GM12878 (cell line): ENCODE measurements around the gene SUGCT. TPM values are rescaled to one million over a fixed set of nuclear protein-coding genes. Genes with fewer than 3 reads are reported as not detected.

Experiments
- ATAC-seq: fragments of 200-7000 bp; cut with Tn5 transposase; 3 replicates; pipeline ENCODE4 v1.9.1; 2020; ENCODE audit warnings: mild to moderate bottlenecking, moderate library complexity
- BruUV-seq: library from RNA; stranded (reverse); fragments of 400-500 nt; replicated peaks from 2 replicates; lab custom pipeline; 2021; lab: Mats Ljungman, UMichigan
- CTCF ChIA-PET: fragments of 300-600 bp; sonication (Branson Sonifier 250); formaldehyde crosslinking; extraction: SDS; loops from one replicate; lab custom pipeline; 2021; ENCODE audit warnings: inconsistent platforms; lab: Yijun Ruan, JAX
- POLR2A ChIA-PET: fragments of 350-600 bp; formaldehyde crosslinking; extraction: SDS; loops from one replicate; lab custom pipeline; 2021; ENCODE audit warnings: inconsistent platforms; lab: Charles Lee
- RAD21 ChIA-PET: fragments of 300-600 bp; sonication (Branson Sonifier 250); formaldehyde crosslinking; loops from one replicate; lab custom pipeline; 2023; ENCODE audit warnings: antibody characterized with exemption; ENCODE audit not compliant: unreplicated experiment; lab: Charles Lee
- SMC1A ChIA-PET: fragments of 300-600 bp; sonication (Branson Sonifier 250); formaldehyde crosslinking; loops from one replicate; lab custom pipeline; 2023; ENCODE audit not compliant: unreplicated experiment, uncharacterized antibody; lab: Charles Lee
- DNase-seq: peaks from one replicate; pipeline ENCODE4 v3.0.0-alpha.2; 2011; ENCODE audit warnings: low read depth, low spot score
- FAIRE-seq: peaks from 3 replicates; lab custom pipeline; 2011; peaks lifted over from hg19 to GRCh38; lab: Jason Lieb, UNC
- H2AFZ ChIP-seq: 2 replicates; pipeline ENCODE4 v1.6.0; 2011; ENCODE audit warnings: low read depth, low read length, control low read depth; ENCODE audit not compliant: control insufficient read depth
- H3K27ac ChIP-seq: 2 replicates; pipeline ENCODE4 v1.5.1; 2011; ENCODE audit warnings: control low read depth; ENCODE audit not compliant: control insufficient read depth, insufficient read depth
- H3K27me3 ChIP-seq, 2 experiments: replicated peaks in 1 of 2; 2 replicates each; pipeline versions ENCODE4 v1.6.0 to v1.6.1; 2011; ENCODE audit warnings: low read length in 1 of 2; ENCODE audit not compliant: control insufficient read depth in 2 of 2, insufficient read depth in 2 of 2
- H3K36me3 ChIP-seq, 2 experiments: 2 replicates each; pipeline ENCODE4 v1.5.1; 2011; ENCODE audit warnings: low read length in 1 of 2; ENCODE audit not compliant: control insufficient read depth in 2 of 2, insufficient read depth in 2 of 2
- H3K4me1 ChIP-seq: 2 replicates; pipeline ENCODE4 v1.6.1; 2011; ENCODE audit warnings: mild to moderate bottlenecking, low read length, moderate library complexity, mixed read lengths; ENCODE audit not compliant: control insufficient read depth, insufficient read depth
- H3K4me2 ChIP-seq: 2 replicates; pipeline ENCODE4 v1.6.0; 2011; ENCODE audit warnings: control low read depth; ENCODE audit not compliant: control insufficient read depth, insufficient read depth
- H3K4me3 ChIP-seq: fragments of 200-600 bp; sonication (generic); 2 replicates; pipeline ENCODE4 v1.5.1; 2016
- H3K79me2 ChIP-seq: 2 replicates; pipeline ENCODE4 v1.6.0; 2011; ENCODE audit warnings: low read length; ENCODE audit not compliant: control insufficient read depth, insufficient read depth
- H3K9ac ChIP-seq: 2 replicates; pipeline ENCODE4 v1.8.0; 2011; ENCODE audit warnings: low read length, control low read depth, mixed read lengths; ENCODE audit not compliant: control insufficient read depth, insufficient read depth
- H3K9me3 ChIP-seq: replicated peaks from 3 replicates; pipeline ENCODE4 v1.5.1; 2011; ENCODE audit warnings: mild to moderate bottlenecking, low read length; ENCODE audit not compliant: control insufficient read depth, insufficient read depth
- H4K20me1 ChIP-seq: 2 replicates; pipeline ENCODE4 v1.6.0; 2011; ENCODE audit not compliant: control insufficient read depth, insufficient read depth
- EED ChIP-seq: sonication (generic); IDR thresholded peaks from 2 replicates; pipeline ENCODE4 v1.6.1; 2016; ENCODE audit warnings: antibody characterized with exemption, low read depth
- FOXM1 ChIP-seq: IDR thresholded peaks from 2 replicates; pipeline ENCODE4 v1.6.1; 2012; ENCODE audit warnings: low read depth, mild to moderate bottlenecking, inconsistent platforms, low read length, moderate library complexity
- RAD21 ChIP-seq: IDR thresholded peaks from 2 replicates; pipeline ENCODE4 v1.6.1; 2011; ENCODE audit warnings: mild to moderate bottlenecking, low read depth, low read length, moderate library complexity; ENCODE audit not compliant: insufficient read depth
- SMC3 ChIP-seq: IDR thresholded peaks from 2 replicates; pipeline ENCODE4 v1.6.1; 2011; ENCODE audit warnings: low read length, improper control_type of control experiment, borderline replicate concordance
- WGBS: methylation state at CpG from one replicate; pipeline ENCODE4 v1.1.6; 2016; ENCODE audit warnings: low lambda C conversion rate; ENCODE audit not compliant: insufficient replicate concordance, insufficient coverage; ENCODE audit errors: missing lambda C conversion rate; 5-methylcytosine and 5-hydroxymethylcytosine counted together
- in situ Hi-C: fragments of 300-500 bp; cut with MboI; formaldehyde crosslinking; loops from 9 replicates; pipeline ENCODE4 v1.14.3; 2018; ENCODE audit warnings: mixed read lengths
- intact Hi-C: fragments of 100-400 bp; cut with micrococcal nuclease; formaldehyde crosslinking; loops from one replicate; pipeline ENCODE4 v1.14.2; 2022; ENCODE audit not compliant: unreplicated experiment
- polyA plus RNA-seq, 11 experiments: library from polyadenylated mRNA; depleted of rRNA in 4 of 11; unstranded in 6 of 11; stranded (reverse) in 5 of 11; fragments of >200 nt; fragmentation: Nextera tagmentation in 4 of 11; fragmentation: Illumina TruSeq in 1 of 11; extraction: Ambion mirVana in 4 of 11; extraction: Trizol in 1 of 11; gene quantifications; 1 replicate in 1 of 11; 2 replicates in 10 of 11; pipeline versions ENCODE4 v1.2.1 to v1.2.3, GENCODE V29; 2011 to 2016; ENCODE audit warnings: inconsistent platforms in 2 of 11, missing spikeins in 2 of 11, low read depth in 1 of 11
- total RNA-seq, 4 experiments: library from RNA; depleted of rRNA in 3 of 4; stranded (reverse); fragments of >200 nt in 3 of 4; fragmentation: Illumina TruSeq in 1 of 4; extraction: Trizol in 1 of 4; gene quantifications; 2 replicates each; pipeline versions ENCODE4 v1.2.1 to v1.2.3, GENCODE V29; 2013 to 2021
- TF ChIP-seq, protein P1 (sequence below): IDR thresholded peaks from 2 replicates; pipeline ENCODE4 v1.6.1; 2011; ENCODE audit warnings: borderline replicate concordance, low read depth, mild to moderate bottlenecking, moderate library complexity, low read length; ENCODE audit not compliant: insufficient read depth, poor library complexity, severe bottlenecking
- TF ChIP-seq, protein P2 (sequence below), 3 experiments: IDR thresholded peaks in 2 of 3; conservative IDR thresholded peaks in 1 of 3; 2 replicates each; pipeline ENCODE4 v1.5.1; 2011; ENCODE audit warnings: low read depth in 3 of 3, low read length in 3 of 3, mild to moderate bottlenecking in 3 of 3, control low read depth in 2 of 3, moderate library complexity in 2 of 3, inconsistent platforms in 1 of 3, mixed read lengths in 1 of 3; ENCODE audit not compliant: control insufficient read depth in 2 of 3, insufficient read depth in 1 of 3; ENCODE audit errors: extremely low read depth in 1 of 3
- TF ChIP-seq, protein P3 (sequence below): IDR thresholded peaks from 2 replicates; pipeline ENCODE4 v1.6.1; 2012; ENCODE audit warnings: mild to moderate bottlenecking, low read depth, low read length
- TF ChIP-seq, protein P4 (sequence below): fragments of 450-650 bp; IDR thresholded peaks from 2 replicates; pipeline ENCODE4 v1.6.1; 2017; ENCODE audit warnings: low read depth, mild to moderate bottlenecking, moderate library complexity

The SUGCT gene
- total and polyA plus RNA-seq, 10 of the 15 experiments (the other 5 are each of a cell fraction or from before 2014, with no cell fraction given), result 0.08 to 1.2 (median 0.67) TPM; not detected in 1

DNA sequence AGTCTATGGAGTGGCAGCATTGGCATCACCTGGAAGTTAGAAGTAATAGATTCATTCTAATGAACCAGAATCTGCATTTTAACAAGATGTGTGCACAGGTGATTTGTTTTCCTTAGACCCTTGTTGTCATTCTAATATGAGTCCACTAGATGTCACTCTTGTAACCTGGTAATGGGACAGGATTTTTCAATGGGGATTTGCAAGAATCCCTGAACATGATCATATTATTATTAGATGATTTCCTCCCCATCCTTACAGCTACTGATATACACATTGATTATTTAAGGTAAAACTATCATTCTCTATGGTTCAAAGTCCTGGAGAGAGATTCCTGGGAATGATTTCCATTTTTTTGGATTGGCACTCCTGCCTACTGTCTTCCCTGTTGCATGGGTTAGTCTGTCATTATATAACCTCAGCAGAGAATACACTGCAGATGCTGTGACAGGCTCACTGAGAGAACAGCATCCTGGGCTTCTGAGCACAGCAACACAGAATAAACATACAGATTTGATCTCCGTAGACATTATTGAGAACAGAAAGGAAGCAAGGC lies 194.9 kb downstream of the SUGCT start:
- no peaks in the 10 kb centered on the region for H3K27me3 ChIP-seq
- H2AFZ ChIP-seq, result no peak overlapping the region
- TF ChIP-seq EED, result no peak
- TF ChIP-seq, protein P1, sequence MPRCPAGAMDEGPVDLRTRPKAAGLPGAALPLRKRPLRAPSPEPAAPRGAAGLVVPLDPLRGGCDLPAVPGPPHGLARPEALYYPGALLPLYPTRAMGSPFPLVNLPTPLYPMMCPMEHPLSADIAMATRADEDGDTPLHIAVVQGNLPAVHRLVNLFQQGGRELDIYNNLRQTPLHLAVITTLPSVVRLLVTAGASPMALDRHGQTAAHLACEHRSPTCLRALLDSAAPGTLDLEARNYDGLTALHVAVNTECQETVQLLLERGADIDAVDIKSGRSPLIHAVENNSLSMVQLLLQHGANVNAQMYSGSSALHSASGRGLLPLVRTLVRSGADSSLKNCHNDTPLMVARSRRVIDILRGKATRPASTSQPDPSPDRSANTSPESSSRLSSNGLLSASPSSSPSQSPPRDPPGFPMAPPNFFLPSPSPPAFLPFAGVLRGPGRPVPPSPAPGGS, result no peak
- TF ChIP-seq, protein P2, sequence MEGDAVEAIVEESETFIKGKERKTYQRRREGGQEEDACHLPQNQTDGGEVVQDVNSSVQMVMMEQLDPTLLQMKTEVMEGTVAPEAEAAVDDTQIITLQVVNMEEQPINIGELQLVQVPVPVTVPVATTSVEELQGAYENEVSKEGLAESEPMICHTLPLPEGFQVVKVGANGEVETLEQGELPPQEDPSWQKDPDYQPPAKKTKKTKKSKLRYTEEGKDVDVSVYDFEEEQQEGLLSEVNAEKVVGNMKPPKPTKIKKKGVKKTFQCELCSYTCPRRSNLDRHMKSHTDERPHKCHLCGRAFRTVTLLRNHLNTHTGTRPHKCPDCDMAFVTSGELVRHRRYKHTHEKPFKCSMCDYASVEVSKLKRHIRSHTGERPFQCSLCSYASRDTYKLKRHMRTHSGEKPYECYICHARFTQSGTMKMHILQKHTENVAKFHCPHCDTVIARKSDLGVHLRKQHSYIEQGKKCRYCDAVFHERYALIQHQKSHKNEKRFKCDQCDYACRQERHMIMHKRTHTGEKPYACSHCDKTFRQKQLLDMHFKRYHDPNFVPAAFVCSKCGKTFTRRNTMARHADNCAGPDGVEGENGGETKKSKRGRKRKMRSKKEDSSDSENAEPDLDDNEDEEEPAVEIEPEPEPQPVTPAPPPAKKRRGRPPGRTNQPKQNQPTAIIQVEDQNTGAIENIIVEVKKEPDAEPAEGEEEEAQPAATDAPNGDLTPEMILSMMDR (IDR thresholded peaks at IDR 0.05 in 2 of 3, conservative IDR thresholded peaks at IDR 0.05 in 1 of 3; ENCODE audit: control insufficient read depth in 2 of 3, extremely low read depth in 1 of 3, insufficient read depth in 1 of 3, low read depth in 3 of 3, low read length in 3 of 3), result peak; percentile 52 to 62 (median 59); a peak in 5 of 6 replicates
- TF ChIP-seq SMC3, result peak; percentile 54; the same call in 1 of the 2 replicates
- no peak for TF ChIP-seq FOXM1
- TF ChIP-seq, protein P3, sequence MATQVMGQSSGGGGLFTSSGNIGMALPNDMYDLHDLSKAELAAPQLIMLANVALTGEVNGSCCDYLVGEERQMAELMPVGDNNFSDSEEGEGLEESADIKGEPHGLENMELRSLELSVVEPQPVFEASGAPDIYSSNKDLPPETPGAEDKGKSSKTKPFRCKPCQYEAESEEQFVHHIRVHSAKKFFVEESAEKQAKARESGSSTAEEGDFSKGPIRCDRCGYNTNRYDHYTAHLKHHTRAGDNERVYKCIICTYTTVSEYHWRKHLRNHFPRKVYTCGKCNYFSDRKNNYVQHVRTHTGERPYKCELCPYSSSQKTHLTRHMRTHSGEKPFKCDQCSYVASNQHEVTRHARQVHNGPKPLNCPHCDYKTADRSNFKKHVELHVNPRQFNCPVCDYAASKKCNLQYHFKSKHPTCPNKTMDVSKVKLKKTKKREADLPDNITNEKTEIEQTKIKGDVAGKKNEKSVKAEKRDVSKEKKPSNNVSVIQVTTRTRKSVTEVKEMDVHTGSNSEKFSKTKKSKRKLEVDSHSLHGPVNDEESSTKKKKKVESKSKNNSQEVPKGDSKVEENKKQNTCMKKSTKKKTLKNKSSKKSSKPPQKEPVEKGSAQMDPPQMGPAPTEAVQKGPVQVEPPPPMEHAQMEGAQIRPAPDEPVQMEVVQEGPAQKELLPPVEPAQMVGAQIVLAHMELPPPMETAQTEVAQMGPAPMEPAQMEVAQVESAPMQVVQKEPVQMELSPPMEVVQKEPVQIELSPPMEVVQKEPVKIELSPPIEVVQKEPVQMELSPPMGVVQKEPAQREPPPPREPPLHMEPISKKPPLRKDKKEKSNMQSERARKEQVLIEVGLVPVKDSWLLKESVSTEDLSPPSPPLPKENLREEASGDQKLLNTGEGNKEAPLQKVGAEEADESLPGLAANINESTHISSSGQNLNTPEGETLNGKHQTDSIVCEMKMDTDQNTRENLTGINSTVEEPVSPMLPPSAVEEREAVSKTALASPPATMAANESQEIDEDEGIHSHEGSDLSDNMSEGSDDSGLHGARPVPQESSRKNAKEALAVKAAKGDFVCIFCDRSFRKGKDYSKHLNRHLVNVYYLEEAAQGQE, result no peak
- TF ChIP-seq, protein P4, sequence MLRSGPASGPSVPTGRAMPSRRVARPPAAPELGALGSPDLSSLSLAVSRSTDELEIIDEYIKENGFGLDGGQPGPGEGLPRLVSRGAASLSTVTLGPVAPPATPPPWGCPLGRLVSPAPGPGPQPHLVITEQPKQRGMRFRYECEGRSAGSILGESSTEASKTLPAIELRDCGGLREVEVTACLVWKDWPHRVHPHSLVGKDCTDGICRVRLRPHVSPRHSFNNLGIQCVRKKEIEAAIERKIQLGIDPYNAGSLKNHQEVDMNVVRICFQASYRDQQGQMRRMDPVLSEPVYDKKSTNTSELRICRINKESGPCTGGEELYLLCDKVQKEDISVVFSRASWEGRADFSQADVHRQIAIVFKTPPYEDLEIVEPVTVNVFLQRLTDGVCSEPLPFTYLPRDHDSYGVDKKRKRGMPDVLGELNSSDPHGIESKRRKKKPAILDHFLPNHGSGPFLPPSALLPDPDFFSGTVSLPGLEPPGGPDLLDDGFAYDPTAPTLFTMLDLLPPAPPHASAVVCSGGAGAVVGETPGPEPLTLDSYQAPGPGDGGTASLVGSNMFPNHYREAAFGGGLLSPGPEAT, result no peak
- TF ChIP-seq RAD21, result peak; percentile 83
- TF ChIP-seq, all 136 proteins: peak for 3
- ATAC-seq (no peak), DNase-seq (no peak), FAIRE-seq (peak; percentile 13)
- RAD21 ChIA-PET, result no interaction called here
- SMC1A ChIA-PET, result no interaction called here
- no peak overlapping the region for H3K4me2 ChIP-seq
- WGBS, result 44% methylated on average over 1 of the region's 1 CpG
- intact Hi-C loops (loop anchor here (2.0 to 10.0 kb wide), 3 partner anchors 95 to 1375 kb away; no protein-coding TSS in a partner anchor), in situ Hi-C loops (loop anchor here (10.0 kb wide), 1 partner anchor 1375 kb away; the partner anchor contains the start of gene INHBA)
- H3K36me3 ChIP-seq, result no peaks in the 10 kb centered on the region
- H3K9ac ChIP-seq, result no peak overlapping the region
- no peaks in the 10 kb centered on the region for H3K4me1 ChIP-seq
- CTCF ChIA-PET, result interaction anchor here (0.9 to 1.5 kb wide), 2 partner anchors 275 to 1375 kb away, joined by 4 read pairs; no protein-coding TSS in a partner anchor
- H3K4me3 ChIP-seq, result no peak overlapping the region
- no TSS peak for BruUV-seq
- H3K9me3 ChIP-seq, result no peaks in the 10 kb centered on the region
- POLR2A ChIA-PET, result no interaction called here
- no peak overlapping the region for H3K27ac ChIP-seq
- H3K79me2 ChIP-seq, result no peaks in the 10 kb centered on the region
- H4K20me1 ChIP-seq, result no peaks in the 10 kb centered on the region
